Activated CD8-positive, alpha-beta T cell treated with anti-CD3 and anti-CD28 coated beads for 36 hours (primary cell): ENCODE data around the gene OPN3. TPM values are rescaled to one million over a fixed set of nuclear protein-coding genes. Genes with fewer than 3 reads are reported as not detected.
A peak's percentile ranks its signal among the peaks of the same experiment; 100 is the strongest.

Source experiments
- ATAC-seq: fragments of 200-7000 bp; cut with Tn5 transposase; one replicate; pipeline ENCODE4 v1.10.0; 2021; ENCODE audit warnings: mild to moderate bottlenecking, moderate library complexity
- CTCF ChIA-PET: fragments of 350-600 bp; sonication (Branson Sonifier 250); formaldehyde crosslinking; loops from one replicate; lab custom pipeline; 2021; ENCODE audit warnings: antibody characterized with exemption; lab: Charles Lee
- POLR2A ChIA-PET: fragments of 350-600 bp; sonication (Branson Sonifier 250); formaldehyde crosslinking; loops from one replicate; lab custom pipeline; 2021; ENCODE audit warnings: antibody characterized with exemption; lab: Charles Lee
- DNase-seq: peaks from one replicate; pipeline ENCODE4 v3.0.0-alpha.2; 2020
- H3K27ac Mint-ChIP-seq: one replicate; pipeline ENCODE4 v1.8.0; 2021; ENCODE audit warnings: mild to moderate bottlenecking, mixed read lengths
- H3K27me3 Mint-ChIP-seq: one replicate; pipeline ENCODE4 v1.8.0; 2021; ENCODE audit warnings: mixed read lengths
- H3K36me3 Mint-ChIP-seq: one replicate; pipeline ENCODE4 v1.8.0; 2021; ENCODE audit warnings: low read depth, mixed read lengths
- H3K4me1 Mint-ChIP-seq: one replicate; pipeline ENCODE4 v1.8.0; 2021; ENCODE audit warnings: low read depth, mixed read lengths
- H3K4me3 Mint-ChIP-seq: one replicate; pipeline ENCODE4 v1.8.0; 2021; ENCODE audit warnings: mild to moderate bottlenecking, moderate library complexity, mixed read lengths
- H3K9me3 Mint-ChIP-seq: one replicate; pipeline ENCODE4 v1.8.0; 2021; ENCODE audit warnings: mixed read lengths
- intact Hi-C: fragments of 100-400 bp; cut with micrococcal nuclease; formaldehyde crosslinking; loops from one replicate; pipeline ENCODE4 v1.10.0; 2022
- total RNA-seq, 2 experiments: library from RNA; stranded (reverse); gene quantifications; one replicate each; pipeline ENCODE4 v1.2.3, GENCODE V29; 2021
- TF ChIP-seq, protein P1 (sequence below): fragments of 200-600 bp; IDR thresholded peaks from one replicate; pipeline ENCODE4 v1.8.0; 2022; ENCODE audit warnings: antibody characterized with exemption, mild to moderate bottlenecking

Gene OPN3
- total RNA-seq, 2 experiments from 2014 or later: 9.9 to 11.8 TPM

DNA sequence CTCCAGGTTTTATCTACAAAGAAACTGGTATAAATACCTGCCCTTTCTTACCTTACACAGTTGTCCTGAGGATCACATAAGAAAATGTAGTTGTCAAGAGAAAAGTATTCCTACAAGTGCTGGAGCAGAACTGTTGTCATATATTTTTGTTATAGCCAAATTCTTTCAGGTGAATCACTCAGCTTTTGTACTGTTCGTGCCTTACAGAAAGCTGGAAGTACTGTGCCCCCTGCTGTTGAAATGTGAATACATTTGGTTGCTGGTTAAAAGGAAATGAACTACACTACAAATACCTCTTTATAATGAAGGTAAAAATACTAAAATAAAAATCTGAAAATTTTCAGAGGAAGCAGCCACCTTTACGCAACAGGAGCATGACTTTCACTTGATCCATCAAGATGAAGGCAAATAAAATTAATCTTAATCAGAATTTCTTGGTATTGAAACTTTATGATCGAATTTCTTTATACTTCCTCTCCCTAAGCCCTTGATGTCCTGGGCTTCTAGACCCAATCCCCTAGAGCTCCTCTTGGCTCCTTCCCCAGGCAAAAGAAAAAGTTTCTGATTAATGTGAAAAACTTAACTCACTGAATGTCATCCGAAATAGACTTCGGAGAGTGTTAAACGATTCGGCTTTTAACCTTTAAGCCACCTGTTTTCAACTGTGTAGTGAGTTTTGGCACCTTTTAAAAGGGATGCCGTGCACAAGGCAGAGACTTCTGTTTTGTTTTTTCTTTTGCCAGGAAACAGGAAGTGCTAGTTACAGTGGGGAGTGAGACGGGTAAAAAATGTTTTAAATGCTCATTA is 12.5 kb downstream of the OPN3 start:
- ATAC-seq: peak; percentile 91
- intact Hi-C loops: loop anchor here (2.0 to 5.0 kb wide), 2 partner anchors 97 to 220 kb away; partner anchors contain the start of gene EXO1
- H3K4me3 Mint-ChIP-seq: peak overlapping the region; percentile 53

GRCh38 chr1:241624935-241625334 is 15.2 kb downstream of the OPN3 start:
- no peak for DNase-seq
- no peaks in the 10 kb centered on the region for H3K9me3 Mint-ChIP-seq
- H3K27ac Mint-ChIP-seq: no peak overlapping the region
- H3K4me1 Mint-ChIP-seq: peaks cover 16% of the 10 kb centered on the region
- TF ChIP-seq, protein P1, sequence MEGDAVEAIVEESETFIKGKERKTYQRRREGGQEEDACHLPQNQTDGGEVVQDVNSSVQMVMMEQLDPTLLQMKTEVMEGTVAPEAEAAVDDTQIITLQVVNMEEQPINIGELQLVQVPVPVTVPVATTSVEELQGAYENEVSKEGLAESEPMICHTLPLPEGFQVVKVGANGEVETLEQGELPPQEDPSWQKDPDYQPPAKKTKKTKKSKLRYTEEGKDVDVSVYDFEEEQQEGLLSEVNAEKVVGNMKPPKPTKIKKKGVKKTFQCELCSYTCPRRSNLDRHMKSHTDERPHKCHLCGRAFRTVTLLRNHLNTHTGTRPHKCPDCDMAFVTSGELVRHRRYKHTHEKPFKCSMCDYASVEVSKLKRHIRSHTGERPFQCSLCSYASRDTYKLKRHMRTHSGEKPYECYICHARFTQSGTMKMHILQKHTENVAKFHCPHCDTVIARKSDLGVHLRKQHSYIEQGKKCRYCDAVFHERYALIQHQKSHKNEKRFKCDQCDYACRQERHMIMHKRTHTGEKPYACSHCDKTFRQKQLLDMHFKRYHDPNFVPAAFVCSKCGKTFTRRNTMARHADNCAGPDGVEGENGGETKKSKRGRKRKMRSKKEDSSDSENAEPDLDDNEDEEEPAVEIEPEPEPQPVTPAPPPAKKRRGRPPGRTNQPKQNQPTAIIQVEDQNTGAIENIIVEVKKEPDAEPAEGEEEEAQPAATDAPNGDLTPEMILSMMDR: no peak
- H3K27me3 Mint-ChIP-seq: no peaks in the 10 kb centered on the region
- intact Hi-C loops: loop anchor here (5.0 kb wide), 1 partner anchor 222 kb away; the partner anchor contains the start of gene EXO1
- H3K4me3 Mint-ChIP-seq: no peak overlapping the region
- CTCF ChIA-PET: interaction anchor here (4.1 kb wide), 1 partner anchor 12 kb away, joined by 37 read pairs; no protein-coding TSS in a partner anchor
- ATAC-seq: no peak
- POLR2A ChIA-PET: interaction anchor here (1.0 kb wide), 1 partner anchor 12 kb away, joined by 3 read pairs; no protein-coding TSS in a partner anchor
- peaks cover 10% of the 10 kb centered on the region for H3K36me3 Mint-ChIP-seq

More for the DNA sequence above, 12.5 kb downstream of the OPN3 start:
- peaks cover 16% of the 10 kb centered on the region for H3K36me3 Mint-ChIP-seq
- CTCF ChIA-PET: interaction anchor here (0.8 to 4.1 kb wide), 15 partner anchors 10 to 371 kb away, joined by 3 to 37 read pairs (median 4); partner anchors contain the start of genes KMO and MAP1LC3C
- H3K27ac Mint-ChIP-seq: peak overlapping the region; percentile 85
- peaks cover 31% of the 10 kb centered on the region for H3K4me1 Mint-ChIP-seq
- peak; percentile 59 for DNase-seq
- H3K27me3 Mint-ChIP-seq: no peaks in the 10 kb centered on the region
- no peaks in the 10 kb centered on the region for H3K9me3 Mint-ChIP-seq
- POLR2A ChIA-PET: interaction anchor here (0.9 kb wide), 1 partner anchor 10 kb away, joined by 3 read pairs; no protein-coding TSS in a partner anchor
- TF ChIP-seq, protein P1: peak; percentile 73

- Mint-ChIP-seq H3K36me3 (peaks cover 6% of the 10 kb centered on the region), H3K9me3 (no peaks in the 10 kb centered on the region), H3K4me3 (no peak overlapping the region), H3K4me1 (peaks cover 7% of the 10 kb centered on the region), H3K27me3 (no peaks in the 10 kb centered on the region), H3K27ac (no peak overlapping the region)
- TF ChIP-seq, protein P1: no peak
- ATAC-seq (no peak), DNase-seq (no peak)
- intact Hi-C loops: no loop called here
- ChIA-PET CTCF (interaction anchor here (4.1 kb wide), 1 partner anchor 11 kb away, joined by 20 read pairs; no protein-coding TSS in a partner anchor), POLR2A (interaction anchor here (1.2 kb wide), 1 partner anchor 60 kb away, joined by 3 read pairs; no protein-coding TSS in a partner anchor)
Measured at GRCh38 chr1:241622669-241623068, 17.5 kb downstream of the OPN3 start.

DNA sequence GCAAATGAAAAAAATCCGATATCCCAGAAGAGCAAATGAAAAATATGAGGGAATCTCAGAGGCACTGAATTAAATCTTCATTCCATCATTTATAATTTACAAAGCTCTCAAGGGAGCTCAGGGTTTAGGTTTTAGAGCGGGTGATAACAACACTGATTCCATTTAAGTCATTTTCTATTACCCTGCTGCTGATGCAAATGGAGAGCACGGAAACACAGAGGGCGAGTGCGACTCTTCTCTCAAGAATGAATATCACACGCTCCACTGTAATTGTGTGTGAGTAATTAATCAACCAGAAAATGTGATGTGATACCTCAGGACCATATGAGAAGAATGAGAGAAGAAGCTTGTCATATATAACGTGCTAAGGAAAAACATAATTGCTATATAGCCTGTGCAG is 22.7 kb downstream of the OPN3 start:
- no peaks in the 10 kb centered on the region for H3K27me3 Mint-ChIP-seq
- peaks cover 6% of the 10 kb centered on the region for H3K36me3 Mint-ChIP-seq
- H3K4me3 Mint-ChIP-seq: no peak overlapping the region
- POLR2A ChIA-PET: no interaction called here
- DNase-seq (no peak), ATAC-seq (no peak)
- CTCF ChIA-PET: interaction anchor here (2.0 kb wide), 1 partner anchor 10 kb away, joined by 9 read pairs; no protein-coding TSS in a partner anchor
- H3K4me1 Mint-ChIP-seq: peaks cover 22% of the 10 kb centered on the region
- intact Hi-C loops: loop anchor here (10.0 kb wide), 1 partner anchor 387 kb away; no protein-coding TSS in a partner anchor
- H3K9me3 Mint-ChIP-seq: no peaks in the 10 kb centered on the region
- TF ChIP-seq, protein P1: no peak
- no peak overlapping the region for H3K27ac Mint-ChIP-seq
